Epithelial cell of proximal tubule (primary cell): ENCODE measurements around the gene CADM3. TPM values are rescaled to one million over a fixed set of nuclear protein-coding genes. Genes with fewer than 3 reads are reported as not detected.

ENCODE experiments used
- DNase-seq: peaks from one replicate; pipeline ENCODE4 v3.0.0-alpha.2; 2011; ENCODE audit warnings: low read depth
- H3K4me3 ChIP-seq: 2 replicates; pipeline ENCODE4 v1.5.1; 2011; ENCODE audit warnings: low read depth, mild to moderate bottlenecking, low read length
- total RNA-seq: library from RNA; depleted of rRNA; stranded (reverse); fragments of >200 nt; gene quantifications from 2 replicates; pipeline ENCODE4 v1.2.3, GENCODE V29; 2015
- TF ChIP-seq, protein P1 (sequence below): conservative IDR thresholded peaks from 2 replicates; pipeline ENCODE4 v1.5.1; 2012; ENCODE audit warnings: low read depth, mild to moderate bottlenecking, low read length

The CADM3 gene
- total RNA-seq, 1 donor from 2014 or later: not detected

DNA sequence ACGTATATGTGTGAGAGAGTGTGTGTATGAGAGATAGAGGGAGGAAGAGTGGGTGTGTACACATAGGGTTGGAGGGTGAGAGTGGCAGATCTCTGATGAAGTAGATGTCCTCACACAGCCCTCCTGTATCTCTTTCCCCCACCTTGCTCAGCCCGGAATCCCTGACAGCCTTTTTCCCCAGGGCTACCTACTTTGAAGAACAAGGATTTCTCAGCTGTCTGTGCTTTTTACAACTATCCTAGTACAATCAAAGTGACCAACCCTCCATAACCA lies 29.1 kb upstream of the CADM3 start:
- TF ChIP-seq, protein P1, sequence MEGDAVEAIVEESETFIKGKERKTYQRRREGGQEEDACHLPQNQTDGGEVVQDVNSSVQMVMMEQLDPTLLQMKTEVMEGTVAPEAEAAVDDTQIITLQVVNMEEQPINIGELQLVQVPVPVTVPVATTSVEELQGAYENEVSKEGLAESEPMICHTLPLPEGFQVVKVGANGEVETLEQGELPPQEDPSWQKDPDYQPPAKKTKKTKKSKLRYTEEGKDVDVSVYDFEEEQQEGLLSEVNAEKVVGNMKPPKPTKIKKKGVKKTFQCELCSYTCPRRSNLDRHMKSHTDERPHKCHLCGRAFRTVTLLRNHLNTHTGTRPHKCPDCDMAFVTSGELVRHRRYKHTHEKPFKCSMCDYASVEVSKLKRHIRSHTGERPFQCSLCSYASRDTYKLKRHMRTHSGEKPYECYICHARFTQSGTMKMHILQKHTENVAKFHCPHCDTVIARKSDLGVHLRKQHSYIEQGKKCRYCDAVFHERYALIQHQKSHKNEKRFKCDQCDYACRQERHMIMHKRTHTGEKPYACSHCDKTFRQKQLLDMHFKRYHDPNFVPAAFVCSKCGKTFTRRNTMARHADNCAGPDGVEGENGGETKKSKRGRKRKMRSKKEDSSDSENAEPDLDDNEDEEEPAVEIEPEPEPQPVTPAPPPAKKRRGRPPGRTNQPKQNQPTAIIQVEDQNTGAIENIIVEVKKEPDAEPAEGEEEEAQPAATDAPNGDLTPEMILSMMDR: no peak

DNA sequence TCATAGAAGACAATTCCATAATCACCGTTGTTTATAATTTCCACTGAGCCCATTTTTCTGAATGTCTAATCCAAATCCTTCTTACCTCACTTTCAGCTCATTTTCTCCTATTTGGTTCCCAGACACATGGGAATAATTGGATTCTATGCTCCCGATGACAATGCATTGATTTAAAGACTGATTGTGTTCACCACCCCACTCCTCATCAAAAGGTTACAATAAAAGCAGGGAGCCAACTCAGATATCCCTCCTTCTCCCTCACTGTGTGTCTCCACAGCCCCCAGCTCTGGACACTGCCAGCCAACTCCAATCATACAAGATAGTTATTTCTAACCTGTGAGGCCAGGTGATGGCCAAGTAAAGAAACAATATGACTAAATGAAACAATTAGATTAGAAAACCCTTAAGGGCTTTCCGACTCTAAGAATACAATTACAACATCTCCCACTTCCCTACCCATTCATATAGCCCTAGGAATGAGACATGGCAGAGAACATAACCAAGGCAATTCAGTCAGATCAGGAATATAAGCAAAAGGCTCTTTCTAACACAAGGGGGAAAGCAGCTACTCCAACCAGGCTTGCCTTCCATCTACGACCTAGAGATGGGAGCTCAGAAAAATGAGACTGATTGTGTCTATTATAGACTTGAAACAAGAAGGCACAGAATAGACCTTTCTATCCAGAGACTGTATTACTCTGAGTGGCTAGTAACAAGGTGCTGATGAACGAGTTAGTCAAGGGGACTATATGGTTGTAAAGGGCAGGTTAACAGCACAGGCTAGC lies 28.5 kb upstream of the CADM3 start:
- no peak overlapping the region for H3K4me3 ChIP-seq
- TF ChIP-seq, protein P1: no peak
- no peak for DNase-seq

More for the DNA sequence above, 29.1 kb upstream of the CADM3 start:
- no peak for DNase-seq
- H3K4me3 ChIP-seq: no peak overlapping the region

DNA sequence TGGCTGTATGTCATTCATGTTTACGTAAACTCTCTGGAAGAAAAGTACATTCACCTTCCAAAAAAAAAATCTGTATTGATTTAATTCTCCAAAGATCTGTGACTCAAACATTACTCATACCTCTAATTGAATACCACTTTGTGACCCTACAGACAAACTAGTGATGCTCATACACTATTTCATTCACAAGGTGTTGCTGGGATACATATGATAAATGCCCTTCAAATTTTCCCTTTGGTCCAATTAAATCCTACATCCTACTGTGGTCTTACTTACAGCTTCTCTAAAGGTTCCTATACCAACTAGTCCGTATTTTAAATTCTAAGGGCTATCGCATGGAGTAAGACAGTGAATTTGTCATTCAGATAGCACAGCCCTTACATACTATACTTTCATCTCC lies 26.8 kb upstream of the CADM3 start:
- no peak overlapping the region for H3K4me3 ChIP-seq
- TF ChIP-seq, protein P1: no peak
- no peak for DNase-seq

DNA sequence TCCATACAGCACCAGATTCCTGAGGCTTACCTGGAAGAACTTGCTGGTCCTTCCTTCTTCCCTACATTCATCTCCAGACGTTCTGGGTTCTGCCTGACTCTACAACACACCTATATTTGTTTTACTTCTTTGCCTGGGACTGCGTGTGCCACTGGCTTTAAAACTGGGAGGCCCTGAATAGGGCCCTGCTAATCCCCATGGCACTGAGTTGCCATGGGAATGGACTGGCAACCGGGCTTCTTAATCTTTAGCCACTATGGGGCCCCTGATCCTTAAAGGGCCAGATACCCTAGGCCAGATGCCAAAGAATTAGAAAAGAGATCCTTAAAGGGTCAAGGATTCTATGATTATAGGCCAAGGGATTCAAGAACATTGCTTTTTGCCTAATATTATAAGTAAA lies 24.4 kb upstream of the CADM3 start:
- no peak for DNase-seq
- TF ChIP-seq, protein P1: no peak
- H3K4me3 ChIP-seq: no peak overlapping the region

DNA sequence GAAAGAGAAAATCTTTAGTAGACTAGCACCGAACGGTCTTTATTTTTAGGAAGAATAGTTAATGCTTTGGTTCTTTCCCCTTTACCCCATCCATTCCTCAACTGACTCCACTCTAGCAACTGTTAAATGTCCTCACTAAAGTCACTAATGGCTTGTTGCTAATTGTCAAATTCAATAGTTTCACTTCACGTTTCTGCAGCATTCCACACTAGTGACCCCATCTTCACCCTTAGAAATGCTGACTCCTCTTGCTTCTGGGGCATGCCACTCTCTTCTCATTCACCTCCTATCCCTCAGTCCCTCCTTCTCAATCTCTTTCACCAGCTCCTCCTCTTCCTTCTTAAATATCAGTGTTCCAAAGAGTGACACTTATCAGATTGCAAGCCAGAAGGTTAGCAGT lies 19.4 kb upstream of the CADM3 start:
- no peak for DNase-seq
- H3K4me3 ChIP-seq: no peak overlapping the region
- TF ChIP-seq, protein P1: no peak

DNA sequence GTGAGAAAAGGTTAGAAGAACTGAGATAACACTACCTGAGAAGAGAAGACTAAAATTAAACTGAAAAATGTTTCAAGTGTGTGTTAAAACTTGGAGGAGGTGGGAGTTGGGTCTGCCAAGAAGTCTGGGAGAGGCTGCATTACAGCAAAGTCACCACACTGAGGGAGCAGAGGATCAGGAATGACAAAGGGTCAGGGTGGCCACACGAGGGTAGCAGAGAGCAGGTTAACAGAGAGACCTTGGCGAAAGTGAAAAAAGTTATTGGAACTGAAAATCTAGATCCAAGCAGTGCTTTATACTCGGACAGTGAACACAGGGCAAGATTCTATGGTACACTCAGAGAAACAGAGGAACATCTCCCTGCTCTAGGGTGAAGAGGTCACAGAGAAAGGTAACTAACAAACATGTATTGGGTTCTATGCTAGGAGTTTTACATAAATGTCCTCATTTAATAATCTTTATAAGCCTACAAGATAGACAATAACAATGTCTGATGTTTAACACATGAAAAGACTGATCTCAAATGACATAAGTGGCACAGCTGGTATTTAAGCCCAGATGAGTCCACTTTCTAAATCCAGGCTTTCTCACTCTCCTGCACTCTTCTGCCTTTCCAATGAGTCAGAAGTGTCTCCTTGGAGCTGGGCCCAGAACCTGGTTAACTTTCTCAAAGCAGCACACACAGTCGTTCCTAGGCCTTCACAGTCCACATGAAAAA lies 10.3 kb upstream of the CADM3 start:
- TF ChIP-seq, protein P1: peak; percentile 100
- no peak overlapping the region for H3K4me3 ChIP-seq
- DNase-seq: peak; percentile 73

DNA sequence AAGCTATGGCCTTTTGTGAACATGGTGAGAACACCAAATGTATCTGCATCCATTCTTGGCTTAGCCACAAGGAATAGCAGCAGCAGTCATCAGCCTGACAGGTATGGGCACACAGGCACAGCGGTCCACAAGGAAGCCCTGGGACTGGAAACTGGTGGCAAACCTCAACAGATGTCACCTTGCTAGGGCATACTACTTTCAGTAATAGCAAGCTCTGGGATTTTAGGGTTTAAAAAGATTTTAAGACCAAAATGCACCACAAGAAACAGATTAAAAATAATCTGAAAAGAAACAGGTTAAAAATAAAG lies 9.7 kb upstream of the CADM3 start:
- no peak for DNase-seq
- TF ChIP-seq, protein P1: no peak
- no peak overlapping the region for H3K4me3 ChIP-seq
